ENCODE data around the gene TECTB. TPM values are rescaled to one million over a fixed set of nuclear protein-coding genes. Genes with fewer than 3 reads are reported as not detected.
A peak's percentile ranks its signal among the peaks of the same experiment; 100 is the strongest.

The TECTB gene
- total RNA-seq, 4 donors from 2014 or later, result not detected

- WGBS, 2 donors, result 37% methylated on average over 5 of the region's 5 CpGs
- no peak for DNase-seq (ENCODE audit: low spot score in 2 of 2)
- TF ChIP-seq POLR2A (IDR thresholded peaks at IDR 0.05) (no peak), EP300 (IDR thresholded peaks at IDR 0.05) (no peak), CTCF (IDR thresholded peaks at IDR 0.05) (no peak)
Measured at GRCh38 chr10:112335111-112335867, 52.1 kb downstream of the TECTB start.

GRCh38 chr10:112335868-112336265, 52.7 kb downstream of the TECTB start:
- no peaks in the 10 kb centered on the region for H3K36me3 ChIP-seq
- DNase-seq (ENCODE audit: low spot score in 2 of 2), result no peak
- no peaks in the 10 kb centered on the region for H3K9me3 ChIP-seq
- WGBS, 2 donors, result 47 to 67% methylated on average over 4 of the region's 4 CpGs
- H3K4me3 ChIP-seq, result no peak overlapping the region
- peak overlapping the region in 1 of 4 donors; percentile 54 for H3K27ac ChIP-seq
- H3K4me1 ChIP-seq, result peaks cover 0 to under 1% (median 0%) of the 10 kb centered on the region in 4 donors
- TF ChIP-seq EP300 (IDR thresholded peaks at IDR 0.05) (no peak), POLR2A (IDR thresholded peaks at IDR 0.05) (no peak), CTCF (IDR thresholded peaks at IDR 0.05) (no peak)
- H3K27me3 ChIP-seq, result no peaks in the 10 kb centered on the region

More at GRCh38 chr10:112335111-112335867, 52.1 kb downstream of the TECTB start:
- Histone ChIP-seq H3K36me3 (no peaks in the 10 kb centered on the region), H3K4me1 (peaks cover 0 to 6% (median 2%) of the 10 kb centered on the region in 4 donors), H3K27me3 (no peaks in the 10 kb centered on the region), H3K9me3 (no peaks in the 10 kb centered on the region), H3K4me3 (no peak overlapping the region), H3K27ac (peak overlapping the region in 1 of 4 donors; percentile 54)

- Histone ChIP-seq H3K36me3 (no peaks in the 10 kb centered on the region), H3K27ac (peak overlapping the region in 1 of 4 donors; percentile 48), H3K4me1 (no peaks in the 10 kb centered on the region), H3K9me3 (no peaks in the 10 kb centered on the region), H3K27me3 (no peaks in the 10 kb centered on the region), H3K4me3 (no peak overlapping the region)
- no peak for DNase-seq (ENCODE audit: low spot score in 2 of 2)
- WGBS, 2 donors, result 79 to 84% methylated on average over 5 of the region's 5 CpGs
- TF ChIP-seq POLR2A (IDR thresholded peaks at IDR 0.05) (no peak), CTCF (IDR thresholded peaks at IDR 0.05) (no peak), EP300 (IDR thresholded peaks at IDR 0.05) (no peak)
Measured at GRCh38 chr10:112336556-112337201, 53.5 kb downstream of the TECTB start.

GRCh38 chr10:112338957-112339356, 55.8 kb downstream of the TECTB start:
- TF ChIP-seq CTCF (IDR thresholded peaks at IDR 0.05), result no peak
- TF ChIP-seq POLR2A (IDR thresholded peaks at IDR 0.05), result no peak
- TF ChIP-seq EP300 (IDR thresholded peaks at IDR 0.05), result no peak
- no peaks in the 10 kb centered on the region for H3K9me3 ChIP-seq
- 86 to 94% methylated on average over 3 of the region's 3 CpGs for WGBS, 2 donors
- H3K4me3 ChIP-seq, result no peak overlapping the region
- H3K36me3 ChIP-seq, result no peaks in the 10 kb centered on the region
- H3K4me1 ChIP-seq, result no peaks in the 10 kb centered on the region
- H3K27me3 ChIP-seq, result no peaks in the 10 kb centered on the region
- no peak overlapping the region for H3K27ac ChIP-seq
- DNase-seq (ENCODE audit: low spot score in 2 of 2), result no peak

GRCh38 chr10:112340601-112341000, 57.4 kb downstream of the TECTB start:
- Histone ChIP-seq H3K27me3 (no peaks in the 10 kb centered on the region), H3K4me3 (no peak overlapping the region), H3K36me3 (no peaks in the 10 kb centered on the region), H3K27ac (no peak overlapping the region), H3K4me1 (no peaks in the 10 kb centered on the region), H3K9me3 (no peaks in the 10 kb centered on the region)
- no peak for DNase-seq (ENCODE audit: low spot score in 2 of 2)
- WGBS, 2 donors, result 77 to 81% methylated on average over 2 of the region's 2 CpGs
- TF ChIP-seq EP300 (IDR thresholded peaks at IDR 0.05), result no peak
